Activated CD8-positive, alpha-beta memory T cell treated with anti-CD3 and anti-CD28 coated beads, Interleukin-2, amount 50 U/mL, for 1 hour (primary cell): ENCODE results near the gene PIK3AP1.
"Not testable (repeated sequence)": the region's sequence is repeated elsewhere in the genome, so short reads cannot be mapped to it uniquely, and the experiment has no call there.

Experiments used
- DNase-seq: peaks from one replicate; pipeline ENCODE4 v3.0.0-alpha.2; 2020; ENCODE audit errors: extremely low read depth

Gene PIK3AP1, protein sequence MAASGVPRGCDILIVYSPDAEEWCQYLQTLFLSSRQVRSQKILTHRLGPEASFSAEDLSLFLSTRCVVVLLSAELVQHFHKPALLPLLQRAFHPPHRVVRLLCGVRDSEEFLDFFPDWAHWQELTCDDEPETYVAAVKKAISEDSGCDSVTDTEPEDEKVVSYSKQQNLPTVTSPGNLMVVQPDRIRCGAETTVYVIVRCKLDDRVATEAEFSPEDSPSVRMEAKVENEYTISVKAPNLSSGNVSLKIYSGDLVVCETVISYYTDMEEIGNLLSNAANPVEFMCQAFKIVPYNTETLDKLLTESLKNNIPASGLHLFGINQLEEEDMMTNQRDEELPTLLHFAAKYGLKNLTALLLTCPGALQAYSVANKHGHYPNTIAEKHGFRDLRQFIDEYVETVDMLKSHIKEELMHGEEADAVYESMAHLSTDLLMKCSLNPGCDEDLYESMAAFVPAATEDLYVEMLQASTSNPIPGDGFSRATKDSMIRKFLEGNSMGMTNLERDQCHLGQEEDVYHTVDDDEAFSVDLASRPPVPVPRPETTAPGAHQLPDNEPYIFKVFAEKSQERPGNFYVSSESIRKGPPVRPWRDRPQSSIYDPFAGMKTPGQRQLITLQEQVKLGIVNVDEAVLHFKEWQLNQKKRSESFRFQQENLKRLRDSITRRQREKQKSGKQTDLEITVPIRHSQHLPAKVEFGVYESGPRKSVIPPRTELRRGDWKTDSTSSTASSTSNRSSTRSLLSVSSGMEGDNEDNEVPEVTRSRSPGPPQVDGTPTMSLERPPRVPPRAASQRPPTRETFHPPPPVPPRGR

DNA sequence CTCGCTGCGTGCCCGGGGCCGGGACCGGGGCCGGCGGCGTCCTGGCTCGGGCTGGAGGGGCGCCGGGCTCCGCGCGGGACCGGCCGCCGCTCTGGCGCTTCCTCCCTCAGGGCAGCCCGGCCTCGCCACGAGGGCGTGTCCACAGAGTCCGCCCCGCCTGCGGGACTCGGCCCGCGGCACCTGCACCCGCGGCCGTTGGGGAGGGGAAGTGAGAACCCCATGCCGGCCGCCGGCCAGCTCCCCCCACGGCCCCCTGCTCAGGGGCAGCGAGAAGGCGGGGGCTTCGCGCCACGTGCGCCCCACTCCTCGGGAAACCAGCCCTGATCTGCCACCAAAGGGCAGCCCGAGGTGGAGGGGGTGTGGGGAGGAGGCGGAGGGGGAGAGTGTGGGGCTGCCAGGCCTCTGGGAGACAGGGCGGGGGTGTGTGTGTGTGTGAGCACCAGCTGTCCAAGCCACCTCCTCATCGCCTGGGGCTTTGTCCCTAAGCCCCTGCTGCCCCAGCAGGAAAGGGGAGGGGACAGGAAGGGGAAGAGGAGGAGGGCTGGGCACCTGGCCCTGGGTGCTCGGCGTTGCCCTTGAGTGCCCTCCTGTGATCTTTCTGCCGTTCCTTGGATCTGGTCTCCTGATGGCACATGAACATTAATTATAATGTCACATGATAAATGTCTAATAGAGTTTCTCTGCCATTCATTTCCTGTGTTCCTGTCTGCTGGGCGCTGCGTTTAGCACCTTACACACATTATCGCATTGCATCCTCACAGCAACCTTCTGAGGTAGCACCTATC is at the start of gene PIK3AP1:
TSS of gene PIK3AP1 (minus strand) at position 93 of the 785 bp plus-strand sequence. CDS start 120 bp downstream, outside the sequence.
- no peak for DNase-seq

DNA sequence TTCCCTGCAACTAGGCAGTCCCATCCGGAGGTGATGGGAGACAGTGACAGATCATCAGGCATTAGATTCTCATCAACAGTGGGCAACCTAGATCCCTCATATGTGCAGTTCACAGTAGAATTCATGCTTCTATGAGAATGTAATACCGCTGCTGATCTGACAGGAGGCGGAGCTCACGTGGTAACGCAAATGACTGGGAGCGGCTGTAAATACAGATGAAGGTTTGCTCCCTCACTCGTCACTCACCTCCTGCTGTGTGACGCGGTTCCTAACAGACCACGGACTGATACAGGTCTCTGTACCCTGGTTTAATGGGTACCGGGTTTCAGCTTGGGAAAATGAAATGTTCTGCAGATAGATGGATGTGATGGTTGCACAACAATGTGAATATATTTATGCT is 47.8 kb upstream of the PIK3AP1 start:
- no peak for DNase-seq

DNA sequence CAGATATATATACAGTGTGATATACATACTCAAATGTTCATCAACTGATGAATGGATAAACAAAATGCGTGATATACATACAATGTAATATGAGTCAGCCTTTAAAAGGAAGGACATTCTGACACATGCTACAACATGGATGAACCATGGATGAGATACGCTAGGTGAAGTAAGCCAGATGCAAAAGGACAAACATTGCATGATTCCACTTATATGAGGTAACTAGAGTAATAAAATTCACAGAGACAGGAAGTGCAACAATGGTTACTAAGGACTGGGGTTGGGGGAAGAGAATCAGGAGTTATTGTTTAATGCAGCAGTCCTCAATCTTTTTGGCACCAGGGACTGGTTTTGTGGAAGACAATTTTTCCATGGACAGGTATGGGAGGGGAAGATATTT is 47.3 kb upstream of the PIK3AP1 start:
- DNase-seq = no peak

DNA sequence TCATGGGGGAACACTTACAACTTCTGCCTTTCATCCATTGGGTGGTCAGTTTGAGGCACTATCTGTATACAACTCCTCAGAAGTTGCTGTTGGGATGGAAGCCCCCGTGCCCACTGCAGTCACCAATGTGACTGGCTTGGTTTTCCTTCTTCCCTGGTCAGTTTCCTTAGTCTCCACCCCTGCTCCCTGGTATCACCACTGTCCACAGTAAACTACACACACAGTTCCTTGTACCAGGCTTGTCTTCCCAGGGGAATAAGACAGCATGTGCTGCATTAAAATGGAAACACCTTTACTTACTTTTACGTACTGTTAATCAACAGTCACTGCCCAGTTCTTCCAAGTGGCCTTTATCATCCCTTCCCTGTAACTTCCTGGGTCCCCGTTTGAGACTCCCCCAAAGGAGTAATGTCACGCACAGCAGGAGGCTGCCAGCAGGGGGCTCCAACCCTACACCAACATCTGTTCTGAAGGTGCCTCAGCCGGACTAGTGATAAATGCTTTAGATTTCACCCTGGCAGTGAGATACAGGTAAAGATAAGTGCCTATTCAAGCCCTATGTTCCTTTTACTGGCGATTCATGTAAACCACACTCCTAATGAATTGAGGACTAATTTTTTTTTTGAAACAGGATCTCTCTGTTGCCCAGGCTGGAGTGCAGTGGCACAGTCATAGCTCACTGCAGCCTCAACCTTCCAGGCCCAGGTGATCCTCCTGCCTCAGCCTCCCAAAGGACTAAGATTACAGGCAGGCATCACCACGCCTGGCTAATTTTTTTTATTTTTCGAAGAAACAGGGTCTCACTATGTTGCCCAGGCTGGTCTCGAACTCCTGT is 45.3 kb upstream of the PIK3AP1 start:
- DNase-seq = peak; percentile 41

DNA sequence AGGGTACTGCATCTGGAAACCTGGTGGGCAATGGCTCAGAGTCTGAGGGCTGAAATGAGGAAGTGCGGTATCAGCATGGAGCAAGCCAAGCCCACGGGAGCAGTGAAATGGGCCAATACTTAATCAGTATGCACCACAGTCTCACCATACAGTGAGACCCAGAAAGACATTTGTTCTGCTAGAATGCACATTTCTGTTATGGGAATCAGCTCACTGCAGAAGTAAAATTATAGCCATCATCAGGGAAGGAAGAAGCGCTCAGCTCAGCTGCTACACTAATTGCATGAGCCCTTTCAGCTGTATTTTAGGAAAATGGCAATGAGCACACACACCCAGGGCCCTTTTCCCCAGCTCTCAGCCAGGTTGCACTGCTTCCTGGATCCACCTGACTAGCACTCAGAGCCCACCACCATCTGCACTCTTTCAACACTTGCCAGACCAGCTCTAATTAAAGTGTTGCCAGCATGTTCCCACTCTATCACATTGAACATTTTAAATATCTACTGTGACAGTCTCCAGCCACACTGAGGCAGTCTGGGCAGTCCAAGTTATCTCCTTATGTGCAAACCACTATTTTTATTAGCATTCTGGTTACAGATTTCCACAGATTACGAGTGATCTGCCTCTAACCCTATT is 44.2 kb upstream of the PIK3AP1 start:
- DNase-seq = no peak

DNA sequence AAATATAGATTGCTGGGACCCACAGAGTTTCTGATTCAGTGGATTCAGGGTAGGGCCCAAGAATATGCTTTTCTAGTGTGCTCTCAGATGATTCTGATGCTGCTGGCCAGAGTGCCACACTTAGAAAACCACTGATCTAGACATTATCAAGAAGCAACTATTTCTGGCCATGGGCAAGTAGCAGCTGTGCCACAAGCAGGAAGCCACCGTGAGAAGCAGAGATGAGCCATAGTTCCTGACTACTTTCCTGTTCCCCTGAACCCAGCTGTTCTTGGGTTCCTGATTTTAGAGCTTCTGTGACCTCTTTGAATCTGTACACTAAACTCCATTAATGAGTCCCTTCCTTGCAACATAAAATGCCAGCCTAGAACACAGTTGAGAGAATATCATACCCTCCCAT is 38.1 kb upstream of the PIK3AP1 start:
- no peak for DNase-seq

DNA sequence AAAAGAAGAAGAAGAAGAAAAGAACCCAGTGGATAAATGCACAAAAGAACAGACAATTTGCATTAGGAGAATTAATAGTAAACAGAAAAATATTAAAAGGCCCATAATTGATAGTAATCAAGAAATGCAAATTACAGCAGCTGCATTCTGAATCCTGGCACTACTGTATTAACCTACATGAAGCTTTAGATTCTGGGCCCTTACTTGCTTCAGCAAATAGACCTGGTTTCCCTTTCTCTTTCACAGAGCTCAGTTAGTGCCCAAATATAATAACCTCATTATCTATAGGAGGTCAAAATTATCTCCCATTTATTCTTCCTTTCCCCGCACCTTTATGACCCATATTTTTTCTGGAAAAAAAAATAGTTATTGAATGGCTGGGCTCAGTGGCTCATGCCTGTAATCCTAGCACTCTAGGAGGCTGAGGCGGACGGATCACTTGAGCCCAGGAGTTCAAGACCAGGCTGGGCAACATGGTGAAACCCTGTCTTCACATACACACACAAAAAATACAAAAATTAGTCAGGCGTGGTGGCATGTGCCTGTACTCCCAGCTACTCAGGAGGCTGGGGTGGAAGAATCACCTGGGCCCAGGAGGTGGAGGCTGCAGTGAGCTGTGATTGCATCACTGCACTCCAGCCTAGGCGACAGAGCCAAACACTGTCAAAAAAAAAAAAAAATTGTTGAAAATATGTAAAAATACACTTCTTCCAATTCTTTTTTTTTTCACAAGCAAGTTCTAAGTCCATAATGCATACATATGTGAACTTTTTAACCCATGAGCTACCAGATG is 36.0 kb upstream of the PIK3AP1 start:
- no peak for DNase-seq

DNA sequence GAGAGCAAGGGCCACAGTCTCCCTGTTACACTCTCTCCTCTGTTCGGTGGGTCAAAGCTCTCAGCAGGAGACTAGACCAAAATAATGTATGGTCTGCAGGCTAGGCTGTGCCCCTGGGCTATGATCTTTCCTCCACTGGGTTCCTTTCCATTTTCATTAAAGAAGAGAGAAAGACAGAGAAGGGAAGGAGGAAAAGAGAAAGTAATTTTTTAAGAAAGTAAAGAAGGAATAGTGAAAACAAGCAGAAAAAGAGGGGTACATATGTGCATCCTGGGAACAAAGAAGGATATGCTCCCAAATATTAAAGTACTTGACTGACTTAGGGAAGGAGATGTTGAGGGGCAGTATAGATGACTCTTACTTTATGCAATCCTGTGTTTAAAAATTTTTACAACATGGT is 33.6 kb upstream of the PIK3AP1 start:
- no peak for DNase-seq

DNA sequence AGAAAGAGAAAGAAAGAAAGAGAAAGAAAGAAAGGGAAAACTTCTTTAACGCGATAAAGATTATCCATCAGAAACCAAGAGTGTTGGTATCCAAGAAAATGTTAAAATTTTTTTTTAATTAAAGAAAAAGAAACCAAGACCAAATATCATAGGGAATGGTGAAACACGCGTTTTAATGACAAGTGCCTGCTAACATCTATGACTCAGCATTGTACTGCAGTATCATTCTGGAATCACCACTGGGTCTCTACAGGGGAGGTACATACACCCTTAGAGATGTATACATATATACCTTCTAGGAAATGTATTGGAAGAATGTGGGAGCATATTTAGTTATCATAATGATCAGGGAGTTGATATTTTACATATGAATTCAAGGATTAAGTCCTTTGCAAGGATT is 32.1 kb upstream of the PIK3AP1 start:
- DNase-seq = no peak

DNA sequence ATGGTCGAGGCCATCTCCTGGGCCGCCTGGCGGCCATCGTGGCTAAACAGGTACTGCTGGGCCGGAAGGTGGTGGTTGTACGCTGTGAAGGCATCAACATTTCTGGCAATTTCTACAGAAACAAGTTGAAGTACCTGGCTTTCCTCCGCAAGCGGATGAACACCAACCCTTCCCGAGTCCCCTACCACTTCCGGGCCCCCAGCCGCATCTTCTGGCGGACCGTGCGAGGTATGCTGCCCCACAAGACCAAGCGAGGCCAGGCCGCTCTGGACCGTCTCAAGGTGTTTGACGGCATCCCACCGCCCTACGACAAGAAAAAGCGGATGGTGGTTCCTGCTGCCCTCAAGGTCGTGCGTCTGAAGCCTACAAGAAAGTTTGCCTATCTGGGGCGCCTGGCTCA is 30.0 kb upstream of the PIK3AP1 start:
- not testable (repeated sequence) for DNase-seq

DNA sequence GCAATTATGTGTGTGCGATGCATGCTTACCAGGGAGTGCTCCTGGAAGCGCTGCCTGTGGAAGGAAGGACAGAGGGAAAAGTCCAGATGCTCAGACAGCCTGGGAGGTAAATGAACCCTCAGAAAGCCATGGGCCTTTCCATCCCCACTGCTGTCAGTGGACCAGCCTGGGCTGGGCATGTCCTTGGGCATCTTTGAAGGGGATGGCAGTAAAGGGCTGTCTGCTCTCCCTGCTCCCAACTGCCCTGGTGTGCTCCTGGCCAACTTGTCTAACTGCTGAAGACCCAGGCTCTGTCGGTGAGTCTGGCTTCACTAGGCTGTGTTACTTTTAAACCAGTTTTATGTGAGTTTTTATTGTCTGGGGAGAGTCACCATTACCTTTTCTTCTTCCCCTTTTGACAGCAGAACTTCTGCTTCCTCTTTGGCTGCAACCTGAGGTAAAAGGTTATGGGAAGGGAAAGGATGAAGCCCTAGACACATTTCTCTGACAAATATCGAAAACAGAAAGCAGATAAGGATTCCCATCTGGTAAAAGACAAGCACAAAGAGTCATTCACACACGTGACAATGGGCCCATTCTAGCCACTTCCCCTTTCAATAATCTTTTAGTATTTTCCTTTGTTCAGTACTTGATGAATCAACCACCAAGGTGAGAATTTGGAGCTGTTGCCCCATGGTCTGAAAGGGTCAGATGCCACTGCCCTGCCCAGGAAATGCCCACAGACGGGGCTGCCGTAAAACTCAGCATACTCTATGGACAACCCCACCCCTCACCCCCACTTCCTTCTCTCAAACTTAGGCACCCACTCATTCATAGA is 27.6 kb upstream of the PIK3AP1 start:
- DNase-seq = no peak

DNA sequence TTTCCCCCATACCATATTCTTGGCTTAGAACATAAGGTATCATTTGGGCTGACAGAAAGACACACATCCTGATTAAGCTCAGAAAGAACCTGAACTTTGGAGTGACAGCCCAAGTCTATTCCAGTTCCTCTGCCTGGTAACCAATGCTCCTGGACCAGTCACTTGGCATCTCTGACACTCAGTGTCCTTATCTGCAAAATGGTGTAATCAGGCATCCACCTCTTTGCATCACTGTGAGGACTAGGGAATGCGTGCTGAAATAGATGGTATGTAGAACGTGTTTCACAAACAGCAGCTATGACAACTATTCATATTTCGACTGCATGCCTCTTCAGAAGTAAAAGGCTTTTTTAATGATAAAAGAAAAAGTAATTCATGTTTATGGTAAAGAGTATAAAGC is 26.2 kb upstream of the PIK3AP1 start:
- DNase-seq = no peak

DNA sequence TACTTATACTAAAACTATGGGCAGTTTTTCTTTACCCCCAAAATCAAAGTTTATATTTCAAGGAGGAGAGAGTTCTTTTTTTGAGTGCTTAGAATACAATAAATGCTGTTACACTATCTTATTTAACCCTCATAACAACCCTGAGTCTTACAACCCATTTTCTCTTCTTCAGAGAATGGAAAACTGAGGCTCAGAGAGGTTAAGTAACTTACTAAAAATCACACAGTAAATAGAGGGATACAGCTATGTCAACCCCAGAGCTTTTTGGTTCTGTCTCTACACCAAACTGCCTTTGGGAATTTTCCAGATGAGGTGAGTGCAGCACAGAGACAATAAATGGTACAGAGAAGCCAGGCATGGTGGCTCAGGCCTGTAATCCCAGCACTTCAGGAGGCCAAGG is 25.6 kb upstream of the PIK3AP1 start:
- no peak for DNase-seq

DNA sequence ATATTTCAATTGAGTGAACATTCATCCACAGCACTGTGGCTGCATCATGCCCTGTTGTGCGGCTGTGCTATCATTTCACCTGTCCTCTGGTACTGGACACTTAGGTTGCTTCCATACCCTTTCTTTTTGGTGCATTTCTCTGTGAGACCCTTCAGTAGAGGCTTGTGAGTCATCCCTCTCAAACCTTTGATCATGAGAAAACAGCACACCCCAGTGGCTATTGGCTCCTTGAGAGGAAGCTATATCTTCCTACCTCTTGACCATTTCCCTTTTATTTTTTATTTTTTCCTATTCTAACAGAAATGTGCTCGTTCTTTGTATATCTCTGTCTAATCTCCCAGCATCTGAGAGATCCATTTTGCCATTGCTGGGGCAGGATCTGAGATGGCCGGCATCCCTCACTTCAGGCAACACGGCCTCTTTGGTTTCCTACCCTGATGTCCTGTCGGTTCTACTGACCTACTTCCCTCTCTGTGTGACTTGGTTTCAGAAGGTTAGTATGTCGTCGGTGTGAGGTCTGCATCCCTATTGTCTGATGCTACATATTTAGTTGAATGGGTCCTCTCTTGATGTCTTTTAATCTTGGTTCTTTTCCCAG is 23.8 kb upstream of the PIK3AP1 start:
- DNase-seq = no peak

DNA sequence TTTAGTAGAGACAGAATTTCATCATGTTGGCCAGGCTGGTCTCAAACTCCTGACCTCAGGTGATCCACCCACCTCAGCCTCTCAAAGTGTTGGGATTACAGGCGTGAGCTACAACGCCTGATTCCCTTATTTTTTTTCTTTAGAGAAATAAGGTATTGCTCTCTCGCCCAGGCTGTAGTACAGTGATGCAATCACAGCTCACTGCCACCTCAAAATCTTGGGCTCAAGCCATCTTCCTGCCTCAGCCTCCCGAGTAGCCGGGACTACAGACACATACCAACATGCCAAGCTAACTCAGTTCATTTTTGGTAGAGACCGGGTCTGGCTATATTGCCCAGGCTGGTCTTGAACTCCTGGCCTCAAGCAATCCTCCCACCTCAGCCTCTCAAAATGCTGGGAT is 21.2 kb upstream of the PIK3AP1 start:
- not testable (repeated sequence) for DNase-seq

DNA sequence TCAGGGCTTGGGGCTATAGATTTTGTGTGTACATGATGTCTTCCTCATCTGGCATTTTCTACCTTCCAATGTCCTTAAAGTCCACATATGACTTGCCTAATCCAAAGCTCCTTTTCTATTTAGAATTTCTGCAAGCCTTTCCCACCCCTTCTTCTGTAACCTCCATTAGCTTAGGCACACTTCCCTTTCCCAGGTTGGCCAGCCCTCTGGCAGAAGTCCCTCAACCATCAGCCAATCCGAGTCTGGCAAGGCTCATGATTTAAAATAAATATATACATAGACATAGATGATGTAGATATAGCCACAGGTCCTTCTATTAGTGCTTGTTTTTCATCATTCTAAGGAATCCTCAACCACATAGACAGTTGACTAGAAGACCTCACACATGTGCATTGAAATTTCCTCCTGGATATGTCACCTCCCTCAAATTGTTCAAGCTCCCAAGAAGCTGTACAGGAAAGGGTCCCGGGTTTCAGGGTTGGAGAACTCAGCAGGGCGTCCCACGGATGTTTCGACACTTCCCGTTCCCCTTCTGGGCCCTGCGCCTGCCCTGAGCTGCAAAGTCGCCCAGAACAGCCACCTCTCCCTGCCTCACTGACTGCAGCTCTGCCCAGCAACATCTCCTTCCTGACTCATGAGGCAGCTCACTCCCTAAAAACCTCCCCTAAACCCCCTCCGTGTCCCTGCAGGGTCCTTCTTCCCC is 20.4 kb upstream of the PIK3AP1 start:
- no peak for DNase-seq

DNA sequence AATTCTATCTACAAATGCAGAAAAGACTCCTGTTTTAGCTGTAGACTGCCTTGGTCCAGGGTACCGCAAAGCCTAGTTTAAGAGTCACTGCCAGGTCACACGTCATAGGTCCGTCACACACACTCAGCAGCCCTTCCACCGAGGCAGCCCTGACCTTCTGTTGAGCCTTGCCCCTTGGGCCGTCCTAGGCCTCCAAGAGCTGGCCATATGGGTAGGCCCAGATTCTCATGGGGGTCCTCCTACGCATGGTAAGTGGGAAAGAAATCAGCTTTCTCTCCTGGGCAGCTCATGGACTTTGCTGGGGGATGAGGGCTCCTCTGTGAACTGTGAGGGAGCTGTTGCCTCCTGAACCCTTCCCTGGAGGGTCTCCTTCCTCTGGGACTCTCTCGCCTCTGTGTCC is 19.8 kb upstream of the PIK3AP1 start:
- no peak for DNase-seq

DNA sequence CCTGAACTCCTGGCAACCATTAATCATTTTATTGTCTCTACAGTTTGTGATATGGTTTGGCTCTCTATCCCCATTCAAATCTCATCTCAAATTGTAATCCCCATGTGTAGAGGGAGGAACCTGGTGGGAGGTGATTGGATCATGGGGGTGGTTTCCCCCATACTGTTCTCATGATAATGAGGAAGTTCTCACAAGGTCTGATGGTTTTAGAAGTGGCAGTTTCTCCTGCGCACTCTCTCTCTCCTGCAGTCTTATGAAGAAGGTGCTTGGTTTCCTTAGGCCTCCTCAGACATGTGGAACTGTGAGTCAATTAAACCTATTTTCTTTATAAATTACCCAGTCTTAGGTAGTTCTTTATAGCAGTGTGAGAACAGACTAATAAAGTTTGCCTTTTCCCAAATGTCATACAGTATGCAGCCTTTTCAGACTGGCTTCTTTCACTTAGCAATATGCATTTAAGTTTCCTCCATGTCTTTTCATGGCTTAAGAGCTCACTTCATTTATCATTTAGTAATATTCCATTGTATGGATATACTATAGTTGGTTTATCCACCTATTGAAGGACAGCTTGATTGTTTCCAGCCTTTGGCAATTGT is 17.1 kb upstream of the PIK3AP1 start:
- DNase-seq = not testable (repeated sequence)
